ENCODE measurements around the gene RAP2C. TPM values are rescaled to one million over a fixed set of nuclear protein-coding genes. Genes with fewer than 3 reads are reported as not detected.

Gene RAP2C
- total RNA-seq, 2 experiments from 2014 or later: 28.7 to 30.1 TPM

GRCh38 chrX:132216283-132216682, 3.0 kb downstream of the RAP2C start:
- TF ChIP-seq CTCF (IDR thresholded peaks at IDR 0.05): no peak
- Mint-ChIP-seq H3K9me3 (no peaks in the 10 kb centered on the region), H3K27me3 (no peaks in the 10 kb centered on the region), H3K27ac (peak overlapping the region; percentile 93), H3K4me3 (peak overlapping the region; percentile 88), H3K4me1 (ENCODE audit: low read depth) (peaks cover 35% of the 10 kb centered on the region), H3K36me3 (ENCODE audit: low read depth) (peaks cover 25% of the 10 kb centered on the region)
- CTCF ChIA-PET: interaction anchor here (1.0 kb wide), 1 partner anchor 124 kb away, joined by 3 read pairs; no protein-coding TSS in a partner anchor
- intact Hi-C loops (cut with micrococcal nuclease): loop anchor here (10.0 kb wide), 2 partner anchors 269 to 381 kb away; partner anchors contain the start of gene MBNL3
- ATAC-seq (no peak), DNase-seq (peak; percentile 4)
- POLR2A ChIA-PET: interaction anchor here (0.7 to 1.6 kb wide), 3 partner anchors 13 to 192 kb away, joined by 3 to 4 read pairs (median 3); no protein-coding TSS in a partner anchor

GRCh38 chrX:132214518-132214917, 4.7 kb downstream of the RAP2C start:
- no peaks in the 10 kb centered on the region for H3K27me3 Mint-ChIP-seq
- no peak for ATAC-seq
- CTCF ChIA-PET: interaction anchor here (0.8 kb wide), 1 partner anchor 78 kb away, joined by 3 read pairs; no protein-coding TSS in a partner anchor
- peak overlapping the region; percentile 88 for H3K4me3 Mint-ChIP-seq
- H3K4me1 Mint-ChIP-seq (ENCODE audit: low read depth): peaks cover 48% of the 10 kb centered on the region
- H3K9me3 Mint-ChIP-seq: no peaks in the 10 kb centered on the region
- H3K36me3 Mint-ChIP-seq (ENCODE audit: low read depth): peaks cover 32% of the 10 kb centered on the region
- intact Hi-C loops (cut with micrococcal nuclease): loop anchor here (5.0 to 10.0 kb wide), 3 partner anchors 192 to 380 kb away; partner anchors contain the start of genes MBNL3 and STK26
- POLR2A ChIA-PET: no interaction called here
- peak overlapping the region; percentile 63 for H3K27ac Mint-ChIP-seq
- DNase-seq: no peak
- no peak for TF ChIP-seq CTCF (IDR thresholded peaks at IDR 0.05)

- no peaks in the 10 kb centered on the region for H3K9me3 Mint-ChIP-seq
- TF ChIP-seq CTCF (IDR thresholded peaks at IDR 0.05): no peak
- POLR2A ChIA-PET: interaction anchor here (1.2 kb wide), 1 partner anchor 185 kb away, joined by 5 read pairs; no protein-coding TSS in a partner anchor
- CTCF ChIA-PET: no interaction called here
- no peaks in the 10 kb centered on the region for H3K27me3 Mint-ChIP-seq
- H3K36me3 Mint-ChIP-seq (ENCODE audit: low read depth): peaks cover 35% of the 10 kb centered on the region
- peaks cover 59% of the 10 kb centered on the region for H3K4me1 Mint-ChIP-seq (ENCODE audit: low read depth)
- H3K4me3 Mint-ChIP-seq: no peak overlapping the region
- DNase-seq (no peak), ATAC-seq (no peak)
- H3K27ac Mint-ChIP-seq: peak overlapping the region; percentile 52
- intact Hi-C loops (cut with micrococcal nuclease): no loop called here
These were observed 9.7 kb downstream of the RAP2C start for GRCh38 chrX:132209527-132209926.

GRCh38 chrX:132208422-132208821, 10.8 kb downstream of the RAP2C start:
- Mint-ChIP-seq H3K9me3 (no peaks in the 10 kb centered on the region), H3K36me3 (ENCODE audit: low read depth) (peaks cover 26% of the 10 kb centered on the region)

More at GRCh38 chrX:132208422-132208821, 10.8 kb downstream of the RAP2C start:
- Mint-ChIP-seq H3K27me3 (no peaks in the 10 kb centered on the region), H3K4me3 (no peak overlapping the region), H3K4me1 (ENCODE audit: low read depth) (peaks cover 50% of the 10 kb centered on the region), H3K27ac (no peak overlapping the region)
- intact Hi-C loops (cut with micrococcal nuclease): no loop called here
- ATAC-seq (no peak), DNase-seq (no peak)
- CTCF ChIA-PET: interaction anchor here (1.2 to 2.1 kb wide), 2 partner anchors 11 to 116 kb away, joined by 3 to 5 read pairs; partner anchors contain the start of gene RAP2C
- TF ChIP-seq CTCF (IDR thresholded peaks at IDR 0.05): no peak
- POLR2A ChIA-PET: interaction anchor here (1.2 kb wide), 1 partner anchor 184 kb away, joined by 5 read pairs; no protein-coding TSS in a partner anchor

All from activated CD8-positive, alpha-beta T cell treated with anti-CD3 and anti-CD28 coated beads for 36 hours (primary cell).